Left ventricle myocardium inferior (tissue), 1 donor: ENCODE results near the gene DCBLD1. TPM values are rescaled to one million over a fixed set of nuclear protein-coding genes. Genes with fewer than 3 reads are reported as not detected.

Experiments used
- DNase-seq: peaks from one replicate; pipeline ENCODE4 v3.0.0-alpha.2; 2020
- H3K27ac ChIP-seq: fragments of 200-600 bp; replicated peaks from 2 replicates; pipeline ENCODE4 v1.8.0; 2021
- H3K27me3 ChIP-seq: fragments of 200-600 bp; 2 replicates; pipeline ENCODE4 v1.8.0; 2021; ENCODE audit warnings: low read depth
- H3K36me3 ChIP-seq: fragments of 200-600 bp; 2 replicates; pipeline ENCODE4 v1.8.0; 2021
- H3K4me1 ChIP-seq: fragments of 200-600 bp; 2 replicates; pipeline ENCODE4 v1.8.0; 2021
- H3K4me3 ChIP-seq: fragments of 200-600 bp; 2 replicates; pipeline ENCODE4 v1.8.0; 2021; ENCODE audit warnings: mild to moderate bottlenecking, moderate library complexity
- H3K9me3 ChIP-seq: fragments of 200-600 bp; replicated peaks from 2 replicates; pipeline ENCODE4 v1.8.0; 2021
- CTCF ChIP-seq: fragments of 200-600 bp; IDR thresholded peaks from 2 replicates; pipeline ENCODE4 v1.8.0; 2021; ENCODE audit warnings: antibody characterized with exemption, mild to moderate bottlenecking, borderline replicate concordance
- intact Hi-C: fragments of 100-400 bp; cut with micrococcal nuclease; formaldehyde crosslinking; loops from one replicate; pipeline ENCODE4 v1.11.0; 2022
- total RNA-seq: library from RNA; stranded (reverse); fragmentation: NEBNext Ultra II Directional; extraction: Animal tissue kit (Norgen Biotek cat#: 25700); gene quantifications from one replicate; pipeline ENCODE4 v1.2.1, GENCODE V29; 2021
- donor health status: DM: no; HTN: yes; CAD: no; lungs with severe emphysema.

Gene DCBLD1
- total RNA-seq, 1 donor from 2014 or later: 5.5 TPM

GRCh38 chr6:117505311-117505710 lies 22.8 kb downstream of the DCBLD1 start:
- intact Hi-C loops: no loop called here
- no peak for TF ChIP-seq CTCF
- Histone ChIP-seq H3K4me1 (peaks cover 20% of the 10 kb centered on the region), H3K36me3 (peaks cover 20% of the 10 kb centered on the region), H3K9me3 (no peaks in the 10 kb centered on the region), H3K27me3 (no peaks in the 10 kb centered on the region), H3K4me3 (no peak overlapping the region), H3K27ac (no peak overlapping the region)
- no peak for DNase-seq

- Histone ChIP-seq H3K27ac (no peak overlapping the region), H3K4me1 (peaks cover 20% of the 10 kb centered on the region), H3K9me3 (no peaks in the 10 kb centered on the region), H3K27me3 (no peaks in the 10 kb centered on the region), H3K4me3 (no peak overlapping the region), H3K36me3 (peaks cover 20% of the 10 kb centered on the region)
- DNase-seq: no peak
- intact Hi-C loops: no loop called here
- TF ChIP-seq CTCF: no peak
Observed at GRCh38 chr6:117506180-117506835, 23.8 kb downstream of the DCBLD1 start.

- TF ChIP-seq CTCF: no peak
- no peak overlapping the region for H3K4me3 ChIP-seq
- DNase-seq: no peak
- intact Hi-C loops: no loop called here
- H3K9me3 ChIP-seq: no peaks in the 10 kb centered on the region
- H3K27me3 ChIP-seq: no peaks in the 10 kb centered on the region
- H3K36me3 ChIP-seq: peaks cover 20% of the 10 kb centered on the region
- H3K27ac ChIP-seq: no peak overlapping the region
- peaks cover 20% of the 10 kb centered on the region for H3K4me1 ChIP-seq
Observed at GRCh38 chr6:117506907-117507306, 24.4 kb downstream of the DCBLD1 start.

- no peaks in the 10 kb centered on the region for H3K9me3 ChIP-seq
- no peak overlapping the region for H3K27ac ChIP-seq
- peaks cover 20% of the 10 kb centered on the region for H3K36me3 ChIP-seq
- H3K4me1 ChIP-seq: peaks cover 20% of the 10 kb centered on the region
- intact Hi-C loops: no loop called here
- TF ChIP-seq CTCF: no peak
- no peak overlapping the region for H3K4me3 ChIP-seq
- H3K27me3 ChIP-seq: no peaks in the 10 kb centered on the region
- DNase-seq: no peak
Observed at GRCh38 chr6:117508450-117508971, 26.0 kb downstream of the DCBLD1 start.

- no peak overlapping the region for H3K27ac ChIP-seq
Observed at GRCh38 chr6:117509021-117509420, 26.5 kb downstream of the DCBLD1 start.

More at GRCh38 chr6:117509021-117509420, 26.5 kb downstream of the DCBLD1 start:
- H3K4me1 ChIP-seq: peaks cover 20% of the 10 kb centered on the region
- DNase-seq: no peak
- H3K27me3 ChIP-seq: no peaks in the 10 kb centered on the region
- H3K4me3 ChIP-seq: no peak overlapping the region
- no peaks in the 10 kb centered on the region for H3K9me3 ChIP-seq
- TF ChIP-seq CTCF: no peak
- intact Hi-C loops: no loop called here
- peaks cover 16% of the 10 kb centered on the region for H3K36me3 ChIP-seq
